GM12801 (cell line): ENCODE results near the gene ARHGAP25.

Experiments
- TF ChIP-seq, protein P1 (sequence below): IDR thresholded peaks from one replicate; pipeline ENCODE4 v1.5.1; 2011; ENCODE audit warnings: control low read depth; ENCODE audit not compliant: insufficient read length; ENCODE audit errors: extremely low read depth

ARHGAP25 gene

DNA sequence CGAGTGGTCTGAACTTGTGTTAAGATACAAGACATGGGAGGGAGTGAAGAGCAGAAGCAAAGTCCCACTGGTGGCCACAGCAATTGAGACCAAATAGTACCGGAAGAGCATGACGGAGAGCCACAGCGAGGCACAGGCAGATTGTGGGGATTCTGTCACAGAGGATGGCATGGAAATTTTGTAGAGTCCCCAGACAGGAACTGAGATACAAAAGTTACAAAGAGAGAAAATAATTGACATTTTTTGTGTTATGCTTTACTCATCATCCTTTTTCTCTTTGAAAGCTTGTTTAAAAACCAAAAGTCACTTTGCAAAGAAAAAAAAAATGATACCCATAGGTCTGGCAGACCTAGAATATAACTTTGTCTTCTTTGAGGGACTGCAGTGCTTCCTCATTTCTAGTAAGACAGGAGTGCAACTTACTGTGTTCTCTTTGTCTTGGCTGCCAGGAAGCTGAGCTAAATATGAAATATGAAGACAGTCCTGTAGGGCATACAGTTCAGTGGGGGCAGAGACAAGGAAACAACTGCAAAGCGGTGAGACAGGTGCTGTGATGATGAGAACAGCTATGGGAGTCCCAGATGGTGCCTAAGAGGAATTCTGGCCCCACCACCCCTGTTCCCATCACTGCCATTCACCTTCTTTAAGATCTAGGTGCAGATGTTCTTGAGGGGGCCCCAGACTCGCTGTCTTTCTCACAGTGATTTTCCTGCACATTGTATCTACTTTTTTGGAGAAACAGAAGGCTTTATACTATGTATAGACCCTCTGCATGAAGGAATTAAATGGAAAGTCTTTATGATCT, 5.2 kb downstream of the ARHGAP25 start:
- TF ChIP-seq, protein P1, sequence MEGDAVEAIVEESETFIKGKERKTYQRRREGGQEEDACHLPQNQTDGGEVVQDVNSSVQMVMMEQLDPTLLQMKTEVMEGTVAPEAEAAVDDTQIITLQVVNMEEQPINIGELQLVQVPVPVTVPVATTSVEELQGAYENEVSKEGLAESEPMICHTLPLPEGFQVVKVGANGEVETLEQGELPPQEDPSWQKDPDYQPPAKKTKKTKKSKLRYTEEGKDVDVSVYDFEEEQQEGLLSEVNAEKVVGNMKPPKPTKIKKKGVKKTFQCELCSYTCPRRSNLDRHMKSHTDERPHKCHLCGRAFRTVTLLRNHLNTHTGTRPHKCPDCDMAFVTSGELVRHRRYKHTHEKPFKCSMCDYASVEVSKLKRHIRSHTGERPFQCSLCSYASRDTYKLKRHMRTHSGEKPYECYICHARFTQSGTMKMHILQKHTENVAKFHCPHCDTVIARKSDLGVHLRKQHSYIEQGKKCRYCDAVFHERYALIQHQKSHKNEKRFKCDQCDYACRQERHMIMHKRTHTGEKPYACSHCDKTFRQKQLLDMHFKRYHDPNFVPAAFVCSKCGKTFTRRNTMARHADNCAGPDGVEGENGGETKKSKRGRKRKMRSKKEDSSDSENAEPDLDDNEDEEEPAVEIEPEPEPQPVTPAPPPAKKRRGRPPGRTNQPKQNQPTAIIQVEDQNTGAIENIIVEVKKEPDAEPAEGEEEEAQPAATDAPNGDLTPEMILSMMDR = no peak

DNA sequence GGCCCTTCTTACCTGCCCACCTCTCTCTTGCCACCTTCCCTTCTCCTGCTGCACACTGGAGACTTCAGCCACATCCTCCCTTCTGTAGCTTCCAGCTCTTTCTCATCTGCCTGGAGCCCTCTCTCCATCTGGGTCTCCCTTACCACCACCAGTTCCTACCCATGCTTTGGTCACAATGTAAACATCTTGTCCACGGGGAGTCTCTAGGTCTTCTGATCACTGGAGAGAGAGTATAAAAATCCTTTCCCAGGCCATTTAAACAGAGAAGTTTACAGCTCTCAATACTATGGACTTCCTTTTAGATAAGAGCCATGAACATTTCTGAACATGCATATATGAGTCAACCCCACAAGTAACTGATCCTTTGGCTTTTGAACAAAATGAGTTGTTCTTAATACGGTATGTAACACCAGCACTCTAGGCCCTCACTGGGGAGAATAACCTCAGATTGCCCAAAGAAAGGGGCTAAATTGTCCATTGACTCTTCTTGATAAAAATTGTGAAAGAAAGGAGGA, 5.8 kb downstream of the ARHGAP25 start:
- TF ChIP-seq, protein P1 = no peak

DNA sequence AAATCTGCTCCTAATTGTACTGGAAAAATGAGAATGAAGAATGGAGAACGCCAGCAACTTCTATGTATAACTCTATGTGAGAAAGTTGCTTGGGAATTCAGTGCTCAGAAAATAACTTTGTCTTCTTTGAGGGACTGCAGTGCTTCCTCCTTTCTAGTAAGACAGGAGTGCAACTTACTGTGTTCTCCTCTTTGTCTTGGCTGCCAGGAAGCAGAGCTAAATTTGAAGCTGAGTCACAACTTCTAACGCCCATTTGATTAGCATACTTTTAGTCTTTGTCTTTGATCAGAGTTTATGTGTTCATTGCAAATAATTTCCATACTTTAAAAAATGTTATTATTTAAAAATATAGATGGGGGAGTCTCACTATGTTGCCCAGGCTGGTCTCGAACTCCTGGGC, 6.6 kb downstream of the ARHGAP25 start:
- TF ChIP-seq, protein P1 = no peak

DNA sequence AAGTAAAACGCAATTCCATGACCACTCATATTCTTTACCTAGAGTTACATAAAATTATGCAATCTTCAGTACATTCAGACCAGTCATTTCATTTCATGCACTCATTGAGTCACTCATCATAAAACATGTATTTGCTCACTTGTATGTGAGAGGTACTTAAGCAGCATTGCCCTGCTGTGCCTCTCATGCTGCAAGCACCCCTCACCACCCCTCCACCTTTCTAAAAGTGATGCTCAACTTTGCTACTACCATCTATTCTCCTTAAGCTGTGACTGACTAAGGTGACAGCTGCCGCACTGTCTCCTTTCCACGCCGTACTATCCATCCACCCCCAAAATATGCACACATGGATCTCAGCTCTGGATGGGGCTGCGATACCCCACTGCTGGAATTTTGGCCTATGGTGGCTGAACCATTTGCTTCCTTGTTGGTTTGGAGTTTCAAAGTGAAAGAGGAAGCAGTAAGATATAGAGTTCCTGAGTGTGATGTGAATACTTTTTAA, 7.2 kb downstream of the ARHGAP25 start:
- TF ChIP-seq, protein P1 = no peak

DNA sequence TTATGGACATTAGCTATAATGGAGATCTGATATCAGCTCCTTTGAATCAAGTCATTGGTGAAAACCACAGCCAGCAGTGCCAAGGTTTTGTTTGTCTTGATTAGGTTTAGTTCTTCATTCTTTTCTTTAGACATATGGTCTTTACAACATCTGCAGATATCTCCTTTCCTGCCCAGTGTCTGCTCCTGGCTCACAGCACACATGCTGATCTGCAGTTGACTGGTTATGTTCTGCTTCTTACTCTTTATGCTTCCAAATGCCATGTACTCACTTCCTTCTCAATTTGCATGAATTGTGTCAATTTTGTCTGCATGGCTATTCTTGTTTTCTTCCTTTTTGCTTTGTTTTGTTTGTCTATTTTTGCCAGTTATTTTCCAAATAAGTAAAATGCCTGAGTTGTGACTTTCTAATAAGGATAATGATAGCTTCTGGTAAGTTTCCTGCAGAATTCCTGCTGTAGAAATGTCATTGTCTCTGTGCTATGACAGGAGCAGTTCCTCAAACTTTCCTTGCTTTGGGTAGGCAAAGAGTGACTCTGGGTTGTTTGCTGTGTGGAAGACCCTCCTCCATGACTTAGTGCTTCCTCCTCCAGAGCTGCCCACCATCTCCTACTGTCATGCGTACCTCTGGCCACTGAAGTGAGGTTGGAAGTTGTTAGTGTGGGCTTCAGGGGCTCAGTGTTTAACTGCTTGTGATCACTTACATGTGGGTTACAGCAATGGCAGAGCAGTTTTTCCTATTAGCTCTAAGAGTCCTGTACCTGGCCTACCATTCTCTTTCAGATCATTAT, 8.2 kb downstream of the ARHGAP25 start:
- TF ChIP-seq, protein P1 = no peak

DNA sequence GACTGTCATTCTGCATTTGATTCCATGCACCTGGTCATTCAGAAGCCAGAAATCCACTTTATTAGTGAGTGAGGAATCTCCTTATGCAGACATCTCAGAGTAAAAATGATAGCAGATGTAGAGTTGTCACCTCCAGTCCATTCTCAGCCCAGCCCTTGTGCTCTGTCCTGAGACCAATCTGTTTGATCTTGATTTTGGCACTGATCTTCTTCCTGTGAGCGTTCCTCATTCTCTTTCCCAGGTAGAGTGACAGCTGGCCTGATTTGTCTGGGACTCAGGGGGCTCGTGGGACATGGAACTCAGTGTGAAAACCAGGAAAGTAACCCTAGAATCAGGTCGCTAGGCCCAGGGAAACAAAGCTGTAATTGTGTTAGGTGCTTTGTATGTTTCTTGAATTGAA, 8.9 kb downstream of the ARHGAP25 start:
- TF ChIP-seq, protein P1 = no peak

DNA sequence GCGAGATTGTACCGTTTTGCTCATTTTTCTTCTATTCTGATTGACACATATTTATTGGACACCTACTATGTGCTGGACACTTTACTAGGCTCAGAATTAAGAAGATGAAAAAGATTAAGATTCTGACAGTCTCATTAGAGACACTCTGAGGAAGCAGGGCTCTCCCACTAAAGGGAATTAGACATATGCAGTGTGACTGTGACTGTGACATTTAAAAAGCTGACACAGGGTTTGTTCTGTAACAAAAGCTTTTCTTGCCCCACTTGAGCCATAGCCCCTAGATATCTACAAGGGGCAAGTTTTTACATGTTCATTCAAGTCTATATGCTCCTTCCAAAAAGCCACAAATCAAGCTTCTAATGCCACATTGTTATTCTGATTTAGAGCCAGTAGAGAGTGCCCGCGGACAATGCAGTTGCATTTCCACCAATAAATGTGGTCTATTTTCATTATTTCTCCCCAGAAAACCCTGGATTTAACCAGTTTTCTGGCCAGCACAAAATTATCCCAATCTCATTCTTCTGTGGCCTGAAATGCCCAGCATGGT, 9.8 kb downstream of the ARHGAP25 start:
- TF ChIP-seq, protein P1 = no peak
